HG02981 (cell line): ENCODE measurements around the gene PLCB4.

Experiments used
- ATAC-seq: cut with Tn5 transposase; IDR thresholded peaks from one replicate; pipeline ENCODE4 v1.9.1; 2021; ENCODE audit warnings: mild to moderate bottlenecking, moderate library complexity; ENCODE audit not compliant: unreplicated experiment

Gene PLCB4

GRCh38 chr20:9212735-9213134, 143.8 kb downstream of the PLCB4 start:
- ATAC-seq, result no peak

- no peak for ATAC-seq
Measured at GRCh38 chr20:9214685-9215084, 145.8 kb downstream of the PLCB4 start.

GRCh38 chr20:9215539-9215938, 146.7 kb downstream of the PLCB4 start:
- ATAC-seq, result no peak

- no peak for ATAC-seq
Measured at GRCh38 chr20:9218531-9218961, 149.7 kb downstream of the PLCB4 start.

GRCh38 chr20:9220874-9221547, 152.1 kb downstream of the PLCB4 start:
- no peak for ATAC-seq

GRCh38 chr20:9223296-9223695, 154.4 kb downstream of the PLCB4 start:
- no peak for ATAC-seq

GRCh38 chr20:9225879-9226278, 157.0 kb downstream of the PLCB4 start:
- no peak for ATAC-seq

- ATAC-seq, result no peak
Measured at GRCh38 chr20:9227896-9228615, 159.2 kb downstream of the PLCB4 start.

GRCh38 chr20:9228774-9229450, 160.0 kb downstream of the PLCB4 start:
- ATAC-seq, result no peak

- no peak for ATAC-seq
Measured at GRCh38 chr20:9230406-9230805, 161.5 kb downstream of the PLCB4 start.

GRCh38 chr20:9233804-9234203, 164.9 kb downstream of the PLCB4 start:
- no peak for ATAC-seq

- ATAC-seq, result no peak
Measured at GRCh38 chr20:9235518-9235917, 166.6 kb downstream of the PLCB4 start.

- no peak for ATAC-seq
Measured at GRCh38 chr20:9236458-9236857, 167.6 kb downstream of the PLCB4 start.

GRCh38 chr20:9241232-9241692, 172.4 kb downstream of the PLCB4 start:
- ATAC-seq, result no peak

- ATAC-seq, result no peak
Measured at GRCh38 chr20:9241721-9242427, 173.0 kb downstream of the PLCB4 start.

- no peak for ATAC-seq
Measured at GRCh38 chr20:9243986-9244385, 175.1 kb downstream of the PLCB4 start.

- no peak for ATAC-seq
Measured at GRCh38 chr20:9244811-9245210, 175.9 kb downstream of the PLCB4 start.

GRCh38 chr20:9246731-9247130, 177.8 kb downstream of the PLCB4 start:
- no peak for ATAC-seq

GRCh38 chr20:9250511-9250910, 181.6 kb downstream of the PLCB4 start:
- no peak for ATAC-seq

- ATAC-seq, result no peak
Measured at GRCh38 chr20:9253006-9253539, 184.2 kb downstream of the PLCB4 start.

- ATAC-seq, result no peak
Measured at GRCh38 chr20:9255171-9255570, 186.3 kb downstream of the PLCB4 start.
